GM18498 (cell line): ENCODE results near the gene RTP5.
"Not testable (repeated sequence)": the region's sequence is repeated elsewhere in the genome, so short reads cannot be mapped to it uniquely, and the experiment has no call there.

Source experiments
- ATAC-seq: cut with Tn5 transposase; IDR thresholded peaks from one replicate; pipeline ENCODE4 v1.9.1; 2021; ENCODE audit warnings: mild to moderate bottlenecking, moderate library complexity; ENCODE audit not compliant: unreplicated experiment

RTP5 gene

DNA sequence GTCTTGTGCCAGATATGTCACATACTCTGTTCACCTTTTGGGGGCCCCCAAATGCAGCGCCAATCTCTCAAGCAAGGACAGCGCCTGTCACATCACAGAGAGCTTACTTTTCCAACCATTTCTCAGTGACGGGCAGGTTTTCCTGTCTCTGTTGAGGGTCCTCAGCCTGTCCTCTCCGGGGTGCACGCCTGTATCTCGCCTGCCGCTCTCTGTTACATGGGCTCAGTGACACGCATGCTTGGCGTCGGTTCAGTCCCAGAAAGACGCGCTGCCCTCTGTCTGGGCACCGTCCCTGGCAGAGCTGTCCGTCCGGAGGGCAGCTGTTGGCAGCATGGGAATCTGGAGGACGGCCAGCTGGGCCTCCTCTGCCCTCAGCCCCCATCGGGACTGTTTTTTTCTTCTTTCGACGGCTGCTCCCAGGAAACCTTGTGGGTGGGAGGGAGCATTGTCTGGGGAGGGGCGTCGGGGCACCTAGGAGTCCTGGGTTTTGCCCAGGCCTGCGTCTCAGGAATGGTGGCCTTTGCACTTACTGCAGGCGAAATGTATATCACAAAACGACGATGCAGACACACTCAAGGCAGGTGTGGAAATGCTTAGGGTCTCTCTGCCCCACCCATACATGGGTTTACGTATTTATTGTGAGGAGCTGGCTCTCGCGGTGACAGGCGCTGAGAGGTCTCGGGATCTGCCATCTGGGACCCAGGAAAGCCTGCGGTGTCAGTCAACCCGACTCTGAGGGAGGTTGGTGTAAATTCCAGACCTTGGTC, 30.9 kb downstream of the RTP5 start:
- ATAC-seq, result no peak

DNA sequence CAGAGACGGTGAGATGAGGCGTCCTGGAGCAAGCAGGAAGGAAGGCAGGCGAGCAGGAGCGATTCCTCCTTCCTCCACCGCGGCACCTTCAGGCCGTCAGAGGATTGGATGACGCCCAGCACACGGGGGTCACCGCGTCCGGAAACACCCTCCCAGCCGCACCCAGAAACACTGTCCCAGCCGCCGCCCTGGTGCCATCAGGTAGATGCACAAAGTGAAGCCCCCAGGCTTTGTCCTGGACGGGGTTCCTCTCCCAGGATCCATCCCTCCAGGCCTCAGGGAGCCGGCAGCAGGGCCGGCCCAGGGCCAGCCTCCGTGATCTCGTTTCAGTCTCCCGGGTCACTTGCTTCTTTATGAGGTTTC, 31.5 kb downstream of the RTP5 start:
- no peak for ATAC-seq

DNA sequence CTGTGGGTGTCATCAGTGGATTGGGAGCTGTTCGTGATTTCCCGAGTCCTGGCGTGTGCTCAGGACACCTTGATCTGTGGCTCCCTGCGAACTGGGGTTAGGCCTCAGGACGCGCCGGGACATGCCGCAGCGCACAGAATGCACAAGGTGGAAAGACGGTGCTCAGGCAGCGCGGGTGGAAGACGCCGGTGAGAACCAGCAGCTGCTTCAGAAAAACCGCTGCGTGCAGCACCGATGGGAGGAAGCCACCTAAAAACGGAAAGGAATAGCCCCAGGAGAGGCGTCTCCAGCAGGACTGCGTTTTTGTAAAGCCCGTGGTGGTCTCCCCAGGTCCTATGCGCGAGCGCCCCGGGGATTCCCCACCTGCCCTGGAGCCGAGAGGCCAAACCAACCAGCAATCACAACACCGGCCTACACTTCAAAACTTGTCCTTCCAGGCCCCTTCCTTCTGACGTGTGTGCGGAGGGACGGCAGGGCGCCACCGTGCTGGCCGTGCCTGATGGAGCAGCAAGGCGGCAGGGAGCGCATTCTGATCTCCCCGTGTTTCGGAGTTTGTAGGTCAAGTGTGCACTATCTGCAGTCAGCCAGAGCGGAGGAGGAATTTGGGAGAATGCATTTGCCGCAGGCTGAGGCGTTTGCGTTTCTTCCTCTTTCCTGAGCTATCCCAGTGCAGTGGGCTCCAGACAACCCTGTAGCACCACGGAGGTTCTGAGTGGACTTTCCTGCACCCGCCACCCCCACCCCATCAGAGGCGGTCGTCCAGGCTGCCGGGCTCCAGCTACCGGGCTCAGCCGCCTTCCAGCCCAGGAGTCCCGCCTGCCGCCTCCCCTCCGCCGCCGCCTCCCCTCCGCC, 32.2 kb downstream of the RTP5 start:
- ATAC-seq, result no peak

DNA sequence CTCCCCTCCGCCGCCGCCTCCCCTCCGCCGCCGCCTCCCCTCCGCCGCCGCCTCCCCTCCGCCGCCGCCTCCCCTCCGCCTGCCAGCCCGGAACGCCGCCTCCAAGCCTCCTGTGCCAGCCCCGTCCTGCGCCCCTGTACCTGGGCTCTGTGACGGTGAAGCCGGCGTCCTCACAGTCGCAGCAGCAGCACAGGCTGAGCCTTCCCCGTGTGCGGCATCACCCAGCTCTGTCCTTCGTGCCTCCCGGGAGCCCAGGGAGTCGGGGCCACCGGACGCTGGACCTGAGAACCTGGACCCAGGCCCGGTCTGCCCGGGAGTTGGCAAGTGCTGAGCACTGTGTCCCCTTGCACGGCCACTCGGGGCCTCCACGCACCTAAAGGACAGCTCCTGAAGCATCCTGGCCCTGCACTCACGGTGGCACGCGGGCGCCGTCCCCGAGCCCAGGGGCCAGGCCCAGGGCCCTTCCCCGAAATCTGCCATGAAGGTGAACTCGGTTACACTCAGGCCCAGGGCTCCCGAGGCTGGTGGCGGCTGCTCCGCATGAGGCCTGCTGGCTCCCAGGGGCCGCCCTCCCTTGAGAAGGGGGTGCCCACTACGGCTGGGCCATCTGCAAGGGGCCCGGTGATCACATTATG, 32.9 kb downstream of the RTP5 start:
- no peak for ATAC-seq

DNA sequence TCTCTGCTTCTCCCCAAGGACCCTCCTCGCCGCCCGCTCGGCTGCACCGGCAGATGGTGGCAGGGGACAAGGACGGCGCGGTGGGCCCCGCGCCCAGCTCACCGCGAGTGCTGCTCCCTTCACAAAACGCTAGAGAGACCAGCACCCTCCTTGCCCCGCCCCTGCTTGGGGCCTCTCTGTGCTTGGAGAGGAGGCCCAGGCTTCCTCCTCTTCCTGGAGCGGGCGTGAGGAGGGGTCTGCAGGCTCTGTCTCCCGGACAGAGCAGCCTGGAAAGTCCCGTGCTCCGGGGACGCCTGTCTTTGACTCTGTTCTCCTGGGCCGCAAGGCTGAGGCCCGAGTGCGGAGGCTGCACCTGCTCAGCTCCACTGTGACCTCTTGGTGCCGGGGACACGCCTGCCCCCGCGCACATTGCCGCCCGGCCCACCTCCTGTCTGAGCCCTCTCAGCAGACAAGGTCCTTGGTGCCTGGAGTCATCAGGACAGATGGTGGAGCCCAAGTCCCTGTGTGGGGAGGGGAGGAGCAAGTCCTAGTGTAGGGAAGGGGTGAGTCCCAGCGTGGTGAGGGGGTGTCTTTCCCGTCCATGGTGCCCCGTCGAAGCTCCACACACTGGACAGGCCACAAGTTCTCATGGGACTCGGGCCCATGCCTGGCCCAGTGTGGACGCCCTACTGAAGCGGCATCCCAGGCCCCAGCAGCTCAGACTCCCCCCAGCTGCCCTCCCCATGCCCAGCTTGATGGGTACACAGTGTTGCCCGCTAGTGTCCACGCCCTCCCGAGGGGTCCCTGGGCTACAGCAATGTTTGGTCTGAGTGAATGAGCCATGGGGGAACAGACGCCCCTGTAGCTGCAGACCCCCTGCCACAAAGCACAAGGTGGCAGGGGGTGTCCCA, 33.8 kb downstream of the RTP5 start:
- ATAC-seq, result no peak

DNA sequence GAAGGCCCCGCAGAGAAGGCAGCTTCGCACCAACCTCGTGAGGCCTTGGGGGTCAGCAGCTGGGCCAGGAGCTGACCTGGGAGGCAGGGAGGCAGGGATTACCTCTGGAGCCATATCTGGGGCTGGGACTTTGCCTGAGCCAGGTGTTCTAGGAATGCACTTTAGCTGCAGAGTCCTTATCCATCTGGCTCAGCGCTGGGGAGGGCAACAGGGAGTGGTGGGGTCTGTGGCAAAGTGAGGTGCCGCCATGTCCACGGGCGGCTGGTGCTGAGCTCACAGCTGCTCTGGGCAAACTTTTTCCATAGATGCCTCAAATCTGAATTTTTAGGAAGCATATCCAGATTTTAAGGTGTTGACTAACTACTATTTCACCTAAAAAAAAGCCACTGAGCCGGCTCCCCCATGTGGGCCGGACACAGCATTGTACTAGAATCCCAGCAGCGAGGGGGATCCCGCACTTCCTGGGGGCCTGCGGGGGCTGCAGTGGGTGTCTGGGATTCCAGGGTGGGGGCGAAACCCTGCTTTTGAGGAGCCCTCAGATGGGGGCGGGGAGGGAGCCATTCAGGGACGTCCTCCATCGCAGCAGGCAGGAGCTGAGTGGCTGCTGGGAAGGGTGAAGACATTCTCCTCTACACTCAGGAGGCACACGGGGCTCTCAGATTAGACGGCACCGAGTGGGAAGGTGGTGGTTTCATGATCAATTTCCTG, 34.6 kb downstream of the RTP5 start:
- ATAC-seq, result no peak

DNA sequence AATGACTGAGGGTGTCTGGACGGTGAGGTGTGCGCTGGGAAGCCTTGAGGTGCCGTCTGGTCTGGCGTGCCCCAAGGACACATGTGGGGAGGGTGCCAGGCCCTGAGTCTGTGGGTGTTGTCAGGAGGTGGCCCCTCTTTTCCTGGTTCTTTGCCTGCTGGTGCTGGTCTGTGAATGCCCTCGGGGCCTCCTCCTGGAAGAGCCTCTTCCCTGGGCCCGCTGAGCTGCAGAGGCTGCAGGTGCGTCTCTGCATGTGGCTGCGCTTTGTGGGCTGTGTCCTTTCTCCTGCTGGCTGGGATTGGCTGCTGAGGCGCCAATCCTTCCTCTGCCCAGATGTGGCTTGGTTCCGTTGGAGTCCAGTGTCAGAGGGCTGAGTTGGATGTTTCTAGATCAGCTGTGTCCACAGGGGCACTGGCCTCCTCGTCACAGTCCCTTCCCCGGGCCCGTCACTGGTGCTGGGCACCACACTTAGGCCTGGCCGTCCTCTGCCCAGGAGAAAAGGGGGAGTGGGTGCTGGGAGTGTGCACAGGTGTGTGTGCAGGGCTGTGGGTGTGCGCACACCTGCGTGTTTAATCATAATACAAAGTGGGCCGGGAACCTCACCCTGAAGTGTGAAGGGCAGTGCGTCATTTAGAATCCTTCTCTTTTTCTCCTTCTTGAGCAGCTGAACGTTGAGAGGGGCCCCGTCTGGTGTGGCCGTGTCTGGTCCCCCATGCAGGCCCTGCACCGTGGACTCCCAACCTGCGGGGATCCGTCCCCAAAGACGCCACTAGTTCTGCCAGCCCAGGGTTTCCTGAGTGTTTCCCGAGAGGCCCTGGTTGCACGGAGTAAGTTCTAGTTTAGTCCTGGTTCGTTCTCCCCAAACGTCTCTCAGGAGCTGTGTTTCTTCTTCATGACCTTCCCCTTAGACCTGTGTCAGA, 35.5 kb downstream of the RTP5 start:
- ATAC-seq, result no peak

DNA sequence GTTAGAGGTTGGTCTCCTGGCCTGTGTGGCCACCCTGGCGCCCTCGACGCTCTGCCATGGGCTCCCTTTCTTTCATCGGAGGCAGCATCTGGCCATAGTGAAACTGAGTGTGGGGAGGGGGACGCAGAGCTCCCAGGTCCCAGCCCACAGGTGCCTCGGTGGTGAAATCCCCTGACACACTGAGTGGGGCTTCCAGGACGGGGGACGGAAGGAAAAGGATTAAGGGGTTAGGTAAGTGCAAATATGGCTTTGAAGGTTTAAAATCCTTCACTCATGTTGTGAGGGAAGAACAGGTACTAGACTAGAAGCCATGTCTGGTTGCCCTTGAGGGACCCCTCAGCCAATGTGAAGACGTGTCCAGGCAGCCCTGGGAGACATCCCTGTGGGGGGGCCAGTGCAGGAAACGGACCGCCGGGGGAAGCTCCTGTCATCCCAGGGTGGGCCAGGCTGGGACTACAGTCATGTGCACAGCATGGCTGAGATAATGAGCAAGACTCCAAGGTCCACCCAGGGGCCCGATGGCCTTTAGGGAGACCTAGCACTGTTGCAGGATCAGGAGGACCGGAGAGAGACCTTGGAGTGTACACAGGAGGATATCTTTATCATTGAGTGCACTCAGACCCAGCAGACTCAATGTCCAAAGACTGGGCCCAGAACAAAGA, 36.3 kb downstream of the RTP5 start:
- no peak for ATAC-seq

DNA sequence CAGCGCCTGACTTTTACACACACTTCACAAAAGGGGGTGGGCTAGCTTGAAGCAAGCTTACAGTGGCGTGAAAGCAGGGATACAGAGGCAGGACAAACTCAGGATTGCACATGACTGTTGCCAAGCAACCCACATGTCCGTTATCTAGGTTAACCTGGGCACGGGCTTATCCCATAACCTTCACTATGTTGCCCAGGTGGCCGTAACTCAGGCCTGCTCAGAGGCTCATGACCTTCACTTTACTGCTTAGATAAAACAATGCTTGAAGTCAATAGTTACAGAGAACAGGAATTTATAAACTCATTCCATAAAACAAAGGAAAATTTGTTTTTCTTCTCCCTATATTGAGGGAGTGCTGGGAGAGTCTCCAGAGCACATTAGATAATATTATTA, 36.8 kb downstream of the RTP5 start:
- not testable (repeated sequence) for ATAC-seq

DNA sequence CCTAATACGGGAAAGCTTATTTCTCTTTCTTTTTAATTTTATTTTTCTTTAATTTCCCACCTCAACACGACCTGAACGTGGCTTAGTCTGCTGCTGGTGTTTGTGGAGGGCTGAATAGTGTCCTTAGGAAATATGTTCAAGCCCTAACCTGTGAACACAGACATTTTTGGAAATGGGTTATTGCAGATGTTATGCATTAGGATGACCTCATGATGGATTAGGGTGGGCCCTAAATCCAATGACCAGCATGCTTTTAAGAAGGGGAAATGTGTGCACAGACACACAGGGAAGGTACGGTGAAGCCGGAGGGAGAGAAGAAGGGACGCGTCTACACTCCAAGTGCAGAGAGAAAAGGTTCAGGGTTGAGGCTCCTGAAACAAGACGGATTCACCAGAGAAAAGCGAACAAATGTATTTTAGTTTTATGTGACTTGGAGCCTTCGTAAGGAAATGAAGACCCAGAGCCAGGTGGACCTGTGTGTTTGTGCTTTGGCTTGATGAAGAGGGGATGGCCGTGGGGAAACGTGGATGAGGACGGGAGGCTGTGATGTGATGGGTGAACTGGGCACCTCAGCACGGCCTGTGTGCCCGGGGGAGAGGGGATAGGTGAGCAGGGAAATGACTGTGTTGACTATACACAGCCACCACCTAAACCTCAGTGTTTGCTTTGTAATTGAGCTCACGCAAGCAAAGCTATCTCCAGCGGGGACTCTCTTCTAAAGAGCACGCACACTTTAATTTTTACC, 37.5 kb downstream of the RTP5 start:
- no peak for ATAC-seq

DNA sequence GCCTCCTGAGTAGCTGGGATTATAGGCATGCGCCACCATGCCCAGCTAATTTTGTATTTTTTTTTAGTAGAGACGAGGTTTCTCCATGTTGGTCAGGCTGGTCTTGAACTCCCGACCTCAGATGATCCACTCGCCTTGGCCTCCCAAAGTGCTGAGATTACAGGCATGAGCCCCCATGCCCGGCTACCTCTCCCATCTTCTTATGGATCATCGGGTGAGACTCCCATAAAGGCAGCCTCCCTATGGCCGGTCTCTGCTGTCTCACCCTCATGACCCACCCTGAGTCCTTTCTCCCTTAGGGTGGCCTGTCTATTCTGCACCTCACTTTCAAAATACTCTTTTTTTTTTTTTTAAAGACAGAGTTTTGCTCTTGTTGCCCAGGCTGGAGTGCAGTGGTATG, 38.3 kb downstream of the RTP5 start:
- ATAC-seq, result not testable (repeated sequence)

DNA sequence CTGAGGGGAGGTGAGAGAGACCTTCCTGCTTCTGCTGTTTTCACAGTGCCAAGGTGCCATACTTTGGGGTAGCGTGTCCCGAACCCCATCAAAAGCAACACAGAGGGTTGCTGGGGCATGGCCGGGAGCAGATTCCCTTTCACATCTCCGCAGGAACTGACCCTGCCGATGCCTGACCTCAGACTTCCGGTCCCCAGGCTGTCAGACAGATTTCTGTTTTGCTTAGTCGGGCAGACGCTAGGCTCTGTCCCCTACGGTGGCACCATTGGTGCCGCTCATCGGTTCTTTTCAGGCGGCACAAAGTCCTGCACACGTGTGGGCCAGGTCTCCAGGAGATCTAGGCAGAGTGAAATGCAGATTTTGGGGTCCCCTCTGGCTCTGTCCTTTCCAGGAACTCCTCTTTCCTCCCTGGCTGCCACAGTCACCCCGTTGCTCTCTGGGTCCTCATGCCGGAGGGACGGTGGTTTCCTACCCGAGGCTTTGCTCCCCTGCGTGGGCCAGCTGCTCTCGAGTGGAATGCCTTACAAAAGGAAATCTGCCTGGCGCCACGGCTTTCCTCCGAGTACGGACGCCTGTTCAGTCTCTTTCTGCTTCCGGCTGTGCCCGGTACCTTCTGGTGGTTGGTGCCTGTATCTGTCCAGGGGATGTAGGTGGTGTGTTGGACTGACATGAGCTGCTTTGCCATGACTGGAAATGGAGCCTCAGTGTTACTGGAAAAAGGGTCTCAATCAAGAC, 39.3 kb downstream of the RTP5 start:
- no peak for ATAC-seq

DNA sequence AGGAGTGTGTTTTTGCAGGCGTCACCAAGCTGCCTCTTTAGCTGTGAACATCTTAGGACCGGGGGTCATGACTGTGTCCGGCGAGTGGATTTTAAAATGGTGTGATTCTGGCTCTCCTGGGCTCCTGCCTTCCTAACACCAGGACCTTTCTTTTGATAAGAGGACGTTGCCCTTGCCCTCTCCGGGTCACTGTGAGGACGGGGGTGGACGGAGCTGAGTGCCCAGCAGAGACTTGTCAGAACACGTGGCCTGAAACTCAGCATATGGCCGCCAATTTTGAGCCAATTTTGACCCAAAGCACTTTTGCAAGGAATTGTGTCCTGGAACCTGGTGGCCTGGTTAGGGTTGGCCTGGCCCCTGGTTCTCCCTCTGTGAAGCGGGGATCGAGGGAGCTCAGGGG, 40.2 kb downstream of the RTP5 start:
- ATAC-seq, result no peak

DNA sequence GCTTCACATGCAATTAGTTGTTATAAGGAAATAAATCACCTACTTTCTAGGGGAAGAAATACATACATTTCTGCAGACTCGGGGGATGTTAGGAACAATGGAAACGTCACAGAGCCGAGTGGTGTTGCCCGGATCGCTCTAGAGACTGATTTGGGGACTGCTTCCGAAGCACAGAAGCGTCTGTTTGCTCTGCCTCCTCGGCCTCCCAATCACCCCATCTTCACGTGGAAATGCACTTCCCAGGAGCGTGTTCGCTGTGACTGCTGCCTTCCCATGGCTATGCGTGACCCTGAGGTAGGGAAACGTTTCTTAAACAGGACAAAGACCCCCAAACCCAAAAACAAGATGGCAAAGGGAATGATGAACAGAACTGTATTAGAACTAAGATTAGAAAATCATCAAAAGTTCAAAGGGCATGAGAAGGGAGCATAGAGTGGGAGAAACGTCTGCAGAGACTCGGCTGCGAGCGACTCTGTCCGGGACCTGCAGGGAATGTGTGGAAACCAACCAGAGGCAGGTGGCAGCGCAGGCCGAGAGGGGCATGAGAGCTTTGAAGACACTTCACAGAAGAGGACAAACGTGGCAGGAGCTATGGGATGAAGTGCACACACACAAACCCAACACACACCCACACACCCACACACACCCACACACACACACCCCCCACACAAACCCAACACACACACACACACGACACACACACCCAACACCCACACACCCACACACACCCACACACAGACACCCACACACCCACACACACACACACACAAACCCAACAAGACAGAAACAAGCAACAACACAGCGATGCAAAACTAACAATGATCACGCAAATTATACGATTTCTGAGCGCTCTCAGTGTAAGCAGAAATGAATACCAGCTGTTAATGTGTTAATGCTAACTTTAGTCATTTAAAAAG, 41.3 kb downstream of the RTP5 start:
- ATAC-seq, result no peak

DNA sequence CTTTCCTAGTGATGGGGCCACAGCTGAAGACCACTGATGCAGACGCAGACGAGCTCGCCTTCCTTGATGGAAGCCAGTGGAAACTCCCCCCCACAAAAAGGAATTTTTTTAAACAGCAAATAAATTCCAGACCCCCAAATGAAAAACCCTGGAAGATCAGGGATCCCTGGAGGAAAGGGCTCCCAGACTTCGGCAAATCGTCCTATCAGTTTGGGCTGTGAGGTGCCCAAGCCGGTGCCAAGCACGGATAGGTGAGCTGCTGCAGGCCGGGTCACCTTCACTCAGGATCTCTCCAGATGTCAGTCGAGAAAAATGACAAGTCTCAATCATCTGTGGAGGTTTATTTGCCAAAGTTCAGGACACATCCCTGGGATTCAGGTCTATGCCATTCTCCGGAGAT, 42.0 kb downstream of the RTP5 start:
- no peak for ATAC-seq

DNA sequence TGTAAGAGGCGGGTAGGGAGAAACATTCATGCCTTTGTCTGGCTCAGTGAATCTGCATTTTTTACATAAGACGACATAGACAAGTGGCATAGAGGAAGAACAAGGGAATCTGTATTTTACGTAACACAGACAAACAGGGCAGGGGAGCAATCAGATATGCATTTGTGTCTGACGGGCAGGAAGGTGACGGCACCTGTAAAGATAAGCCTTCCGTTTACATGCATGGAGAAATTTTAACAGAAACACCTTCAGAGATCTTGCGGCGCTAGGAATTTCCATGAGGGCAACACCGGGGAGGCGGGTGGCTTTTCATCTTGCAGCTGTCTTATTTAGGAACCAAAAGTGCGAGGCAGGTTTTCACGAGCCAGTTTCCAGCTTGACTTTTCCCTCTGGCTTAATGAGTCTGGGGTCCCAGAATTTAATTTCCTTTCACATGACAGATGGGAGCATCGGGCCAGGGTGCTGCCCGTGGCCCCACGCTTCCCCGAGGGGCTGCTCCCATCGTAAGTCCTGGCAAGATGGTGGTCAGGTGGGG, 42.6 kb downstream of the RTP5 start:
- no peak for ATAC-seq
